ENCODE results near the gene PSMA6. TPM values are rescaled to one million over a fixed set of nuclear protein-coding genes. Genes with fewer than 3 reads are reported as not detected.
"Not testable (repeated sequence)": the region's sequence is repeated elsewhere in the genome, so short reads cannot be mapped to it uniquely, and the experiment has no call there.

The PSMA6 gene
- total and polyA plus RNA-seq, 4 experiments from 2014 or later, result 84.6 to 413 (median 207) TPM

- H3K27ac ChIP-seq (ENCODE audit: low read depth, low read length); POLR2A ChIA-PET (ENCODE audit: partially characterized antibody); H3K27me3 ChIP-seq (ENCODE audit: insufficient read depth, low read length); H3K27me3 Mint-ChIP-seq; H3K9me3 ChIP-seq (ENCODE audit: control insufficient read depth in 1 of 2, low read length in 2 of 2); H3K9me3 Mint-ChIP-seq; intact Hi-C loops (cut with micrococcal nuclease); H3K36me3 Mint-ChIP-seq; CTCF ChIA-PET (ENCODE audit: partially characterized antibody); DNase-seq; H3K36me3 ChIP-seq (ENCODE audit: insufficient read depth, low read length); H3K4me3 ChIP-seq (ENCODE audit: low read length in 2 of 2): not testable (repeated sequence)
- H3K4me1 Mint-ChIP-seq, result peaks cover 17 to 31% (median 27%) of the 10 kb centered on the region in 4 donors
- peaks cover 21% of the 10 kb centered on the region for H3K4me1 ChIP-seq (ENCODE audit: insufficient read depth, low read length)
- peak overlapping the region in 1 of 8 donors; percentile 27 for H3K4me3 Mint-ChIP-seq
- H3K27ac Mint-ChIP-seq, result peak overlapping the region in 2 of 7 donors; percentile 40 to 52
Measured at GRCh38 chr14:35336171-35336493, 44.0 kb downstream of the PSMA6 start.

- Histone ChIP-seq H3K36me3 (ENCODE audit: insufficient read depth, low read length) (no peaks in the 10 kb centered on the region), H3K27me3 (ENCODE audit: insufficient read depth, low read length) (no peaks in the 10 kb centered on the region), H3K4me1 (ENCODE audit: insufficient read depth, low read length) (peaks cover 21% of the 10 kb centered on the region), H3K9me3 (ENCODE audit: control insufficient read depth in 1 of 2, low read length in 2 of 2) (no peaks in the 10 kb centered on the region), H3K4me3 (ENCODE audit: low read length in 2 of 2) (no peak overlapping the region), H3K27ac (ENCODE audit: low read depth, low read length) (no peak overlapping the region)
- Mint-ChIP-seq H3K4me1 (peaks cover 17 to 29% (median 28%) of the 10 kb centered on the region in 4 donors), H3K9me3 (no peaks in the 10 kb centered on the region), H3K4me3 (peak overlapping the region in 1 of 8 donors; percentile 27), H3K27ac (peak overlapping the region in 3 of 7 donors; percentile 40 to 79 (median 66)), H3K27me3 (no peaks in the 10 kb centered on the region), H3K36me3 (no peaks in the 10 kb centered on the region)
- intact Hi-C loops (cut with micrococcal nuclease), result no loop called here
- CTCF ChIA-PET (ENCODE audit: partially characterized antibody), result no interaction called here
- POLR2A ChIA-PET (ENCODE audit: partially characterized antibody), result no interaction called here
- DNase-seq, result no peak
Measured at GRCh38 chr14:35336494-35337268, 44.5 kb downstream of the PSMA6 start.

GRCh38 chr14:35337269-35338255 lies 45.4 kb downstream of the PSMA6 start:
- ChIA-PET POLR2A (ENCODE audit: partially characterized antibody) (no interaction called here), CTCF (ENCODE audit: partially characterized antibody) (no interaction called here)
- Histone ChIP-seq H3K9me3 (ENCODE audit: control insufficient read depth in 1 of 2, low read length in 2 of 2) (no peaks in the 10 kb centered on the region), H3K36me3 (ENCODE audit: insufficient read depth, low read length) (no peaks in the 10 kb centered on the region), H3K4me3 (ENCODE audit: low read length in 2 of 2) (no peak overlapping the region), H3K27me3 (ENCODE audit: insufficient read depth, low read length) (no peaks in the 10 kb centered on the region), H3K27ac (ENCODE audit: low read depth, low read length) (no peak overlapping the region), H3K4me1 (ENCODE audit: insufficient read depth, low read length) (peaks cover 18% of the 10 kb centered on the region)
- Mint-ChIP-seq H3K36me3 (no peaks in the 10 kb centered on the region), H3K9me3 (no peaks in the 10 kb centered on the region), H3K27ac (peak overlapping the region in 3 of 7 donors; percentile 17 to 66 (median 43)), H3K27me3 (no peaks in the 10 kb centered on the region), H3K4me1 (peaks cover 13 to 23% (median 20%) of the 10 kb centered on the region in 4 donors), H3K4me3 (no peak overlapping the region)
- intact Hi-C loops (cut with micrococcal nuclease), result no loop called here
- no peak for DNase-seq

- no peaks in the 10 kb centered on the region for H3K27me3 Mint-ChIP-seq
- DNase-seq, result no peak
- intact Hi-C loops (cut with micrococcal nuclease), result no loop called here
- Histone ChIP-seq H3K9me3 (ENCODE audit: control insufficient read depth in 1 of 2, low read length in 2 of 2) (no peaks in the 10 kb centered on the region), H3K27me3 (ENCODE audit: insufficient read depth, low read length) (no peaks in the 10 kb centered on the region), H3K4me1 (ENCODE audit: insufficient read depth, low read length) (peaks cover 5% of the 10 kb centered on the region), H3K4me3 (ENCODE audit: low read length in 2 of 2) (no peak overlapping the region), H3K36me3 (ENCODE audit: insufficient read depth, low read length) (no peaks in the 10 kb centered on the region), H3K27ac (ENCODE audit: low read depth, low read length) (no peak overlapping the region)
- H3K4me3 Mint-ChIP-seq, result no peak overlapping the region
- H3K27ac Mint-ChIP-seq, result peak overlapping the region in 1 of 7 donors; percentile 74
- no peaks in the 10 kb centered on the region for H3K36me3 Mint-ChIP-seq
- peaks cover under 1 to 11% (median 7%) of the 10 kb centered on the region in 4 donors for H3K4me1 Mint-ChIP-seq
- ChIA-PET POLR2A (ENCODE audit: partially characterized antibody) (interaction anchor here (1.6 to 2.3 kb wide), 2 partner anchors 46 to 65 kb away, joined by 6 to 19 read pairs; partner anchors contain the start of genes NFKBIA and PSMA6), CTCF (ENCODE audit: partially characterized antibody) (interaction anchor here (0.6 to 1.6 kb wide), 2 partner anchors 109 to 198 kb away, joined by 4 read pairs; no protein-coding TSS in a partner anchor)
- no peaks in the 10 kb centered on the region for H3K9me3 Mint-ChIP-seq
Measured at GRCh38 chr14:35338731-35339405, 46.7 kb downstream of the PSMA6 start.

GRCh38 chr14:35339761-35340406 lies 47.7 kb downstream of the PSMA6 start:
- ChIA-PET POLR2A (ENCODE audit: partially characterized antibody) (interaction anchor here (1.6 to 2.3 kb wide), 2 partner anchors 47 to 64 kb away, joined by 6 to 19 read pairs; partner anchors contain the start of genes NFKBIA and PSMA6), CTCF (ENCODE audit: partially characterized antibody) (interaction anchor here (0.6 to 1.6 kb wide), 3 partner anchors 66 to 199 kb away, joined by 3 to 4 read pairs (median 4); no protein-coding TSS in a partner anchor)
- peak overlapping the region in 1 of 7 donors; percentile 74 for H3K27ac Mint-ChIP-seq
- no peak overlapping the region for H3K4me3 Mint-ChIP-seq
- H3K36me3 Mint-ChIP-seq, result no peaks in the 10 kb centered on the region
- Histone ChIP-seq H3K27me3 (ENCODE audit: insufficient read depth, low read length) (no peaks in the 10 kb centered on the region), H3K4me3 (ENCODE audit: low read length in 2 of 2) (no peak overlapping the region), H3K27ac (ENCODE audit: low read depth, low read length) (no peak overlapping the region), H3K4me1 (ENCODE audit: insufficient read depth, low read length) (no peaks in the 10 kb centered on the region), H3K36me3 (ENCODE audit: insufficient read depth, low read length) (no peaks in the 10 kb centered on the region), H3K9me3 (ENCODE audit: control insufficient read depth in 1 of 2, low read length in 2 of 2) (no peaks in the 10 kb centered on the region)
- intact Hi-C loops (cut with micrococcal nuclease), result no loop called here
- no peaks in the 10 kb centered on the region for H3K9me3 Mint-ChIP-seq
- no peak for DNase-seq
- peaks cover 0 to 9% (median 0%) of the 10 kb centered on the region in 4 donors for H3K4me1 Mint-ChIP-seq
- no peaks in the 10 kb centered on the region for H3K27me3 Mint-ChIP-seq

- no peak overlapping the region for H3K27ac ChIP-seq (ENCODE audit: low read depth, low read length)
- no peak overlapping the region for H3K27ac Mint-ChIP-seq
- intact Hi-C loops (cut with micrococcal nuclease), result no loop called here
- no peak for DNase-seq
- H3K27me3 Mint-ChIP-seq, result no peaks in the 10 kb centered on the region
- no peak overlapping the region for H3K4me3 ChIP-seq (ENCODE audit: low read length in 2 of 2)
- H3K4me1 Mint-ChIP-seq, result peaks cover 0 to 10% (median 0%) of the 10 kb centered on the region in 4 donors
- H3K9me3 Mint-ChIP-seq, result no peaks in the 10 kb centered on the region
- H3K36me3 Mint-ChIP-seq, result no peaks in the 10 kb centered on the region
- no peaks in the 10 kb centered on the region for H3K9me3 ChIP-seq (ENCODE audit: control insufficient read depth in 1 of 2, low read length in 2 of 2)
- no peaks in the 10 kb centered on the region for H3K4me1 ChIP-seq (ENCODE audit: insufficient read depth, low read length)
- POLR2A ChIA-PET (ENCODE audit: partially characterized antibody), result interaction anchor here (1.0 to 2.3 kb wide), 3 partner anchors 48 to 64 kb away, joined by 4 to 19 read pairs (median 6); partner anchors contain the start of genes NFKBIA and PSMA6
- CTCF ChIA-PET (ENCODE audit: partially characterized antibody), result interaction anchor here (1.1 kb wide), 1 partner anchor 65 kb away, joined by 3 read pairs; no protein-coding TSS in a partner anchor
- no peaks in the 10 kb centered on the region for H3K36me3 ChIP-seq (ENCODE audit: insufficient read depth, low read length)
- no peaks in the 10 kb centered on the region for H3K27me3 ChIP-seq (ENCODE audit: insufficient read depth, low read length)
- H3K4me3 Mint-ChIP-seq, result no peak overlapping the region
Measured at GRCh38 chr14:35340616-35341453, 48.7 kb downstream of the PSMA6 start.
